GM23338 (cell line): Measurements from ENCODE around the gene AQP5. TPM values are rescaled to one million over a fixed set of nuclear protein-coding genes. Genes with fewer than 3 reads are reported as not detected.

Experiments used
- ATAC-seq: fragments of 200-7000 bp; cut with Tn5 transposase; 3 replicates; pipeline ENCODE4 v1.9.1; 2020
- DNase-seq: peaks from one replicate; pipeline ENCODE4 v3.0.0-alpha.2; 2015; ENCODE audit warnings: low spot score
- H2AFZ ChIP-seq: fragments of 200-600 bp; sonication (generic); 2 replicates; pipeline ENCODE4 v1.8.0; 2016; ENCODE audit warnings: antibody characterized with exemption, mild to moderate bottlenecking, moderate library complexity
- H3F3A ChIP-seq: fragments of 200-600 bp; sonication (generic); replicated peaks from 2 replicates; pipeline ENCODE4 v1.8.0; 2017; ENCODE audit warnings: antibody characterized with exemption, mixed run types, low read depth
- H3K27ac ChIP-seq: fragments of 200-600 bp; sonication (generic); 2 replicates; pipeline ENCODE4 v1.6.1; 2016; ENCODE audit warnings: low read depth
- H3K27me3 ChIP-seq: fragments of 200-600 bp; sonication (generic); 2 replicates; pipeline ENCODE4 v1.8.0; 2016; ENCODE audit warnings: mild to moderate bottlenecking, mixed run types, moderate library complexity; ENCODE audit not compliant: insufficient read depth
- H3K36me3 ChIP-seq: fragments of 200-600 bp; sonication (generic); 2 replicates; pipeline ENCODE4 v1.8.0; 2016; ENCODE audit warnings: mild to moderate bottlenecking; ENCODE audit not compliant: insufficient read depth
- H3K4me1 ChIP-seq: fragments of 200-600 bp; sonication (generic); 2 replicates; pipeline ENCODE4 v1.8.0; 2016; ENCODE audit warnings: mild to moderate bottlenecking, moderate library complexity; ENCODE audit not compliant: insufficient read depth
- H3K4me2 ChIP-seq: fragments of 200-600 bp; sonication (generic); 2 replicates; pipeline ENCODE4 v1.7.1; 2017; ENCODE audit warnings: mixed run types
- H3K4me3 ChIP-seq: fragments of 200-600 bp; sonication (generic); 2 replicates; pipeline ENCODE4 v1.6.1; 2016; ENCODE audit warnings: mixed run types
- H3K79me2 ChIP-seq: fragments of 200-600 bp; sonication (generic); replicated peaks from 2 replicates; pipeline ENCODE4 v1.8.0; 2017; ENCODE audit warnings: mild to moderate bottlenecking; ENCODE audit not compliant: insufficient read depth
- H3K9me2 ChIP-seq: fragments of 200-600 bp; sonication (generic); 2 replicates; pipeline ENCODE4 v1.8.0; 2017; ENCODE audit not compliant: insufficient read depth
- H4K20me1 ChIP-seq: fragments of 200-600 bp; sonication (generic); replicated peaks from 2 replicates; pipeline ENCODE4 v1.8.0; 2017; ENCODE audit warnings: mild to moderate bottlenecking; ENCODE audit not compliant: insufficient read depth
- H3K27ac Mint-ChIP-seq: 2 replicates; pipeline ENCODE4 v1.8.0; 2020; ENCODE audit warnings: inconsistent platforms, mild to moderate bottlenecking, moderate library complexity, mixed read lengths
- H3K27me3 Mint-ChIP-seq: 3 replicates; pipeline ENCODE4 v1.8.0; 2022; ENCODE audit warnings: low read depth, mild to moderate bottlenecking, moderate library complexity, mixed read lengths, inconsistent platforms; ENCODE audit not compliant: insufficient read depth, poor library complexity
- H3K36me3 Mint-ChIP-seq: 3 replicates; pipeline ENCODE4 v1.8.0; 2021; ENCODE audit warnings: low read depth, mild to moderate bottlenecking, inconsistent platforms, moderate library complexity, mixed read lengths
- H3K4me1 Mint-ChIP-seq: 3 replicates; pipeline ENCODE4 v1.8.0; 2020; ENCODE audit warnings: mild to moderate bottlenecking, inconsistent platforms, mixed read lengths
- H3K4me3 Mint-ChIP-seq: 3 replicates; pipeline ENCODE4 v1.8.0; 2021; ENCODE audit warnings: moderate library complexity, mild to moderate bottlenecking, inconsistent platforms, mixed read lengths
- H3K9me3 Mint-ChIP-seq: 3 replicates; pipeline ENCODE4 v1.8.0; 2020; ENCODE audit warnings: moderate library complexity, mild to moderate bottlenecking, inconsistent platforms, mixed read lengths
- CREB1 ChIP-seq: fragments of 250-450 bp; sonication (Bioruptor Pico); IDR thresholded peaks from 2 replicates; pipeline ENCODE4 v1.5.0; 2020; ENCODE audit warnings: low read depth, mild to moderate bottlenecking, moderate library complexity
- CTCF ChIP-seq, 2 experiments: fragments of 200-600 bp in 1 of 2; sonication (generic) in 1 of 2; conservative IDR thresholded peaks; 2 replicates each; pipeline versions ENCODE4 v1.5.1 to v1.6.1; 2016 to 2017; ENCODE audit warnings: antibody characterized with exemption in 2 of 2, low read depth in 2 of 2, mild to moderate bottlenecking in 2 of 2, moderate library complexity in 1 of 2
- ETS1 ChIP-seq: IDR thresholded peaks from 2 replicates; pipeline ENCODE4 v1.6.1; 2016; ENCODE audit warnings: antibody characterized with exemption
- EZH2 ChIP-seq: fragments of 200-600 bp; sonication (generic); IDR thresholded peaks from one replicate; pipeline ENCODE4 v1.8.0; 2017; ENCODE audit warnings: antibody characterized with exemption, mild to moderate bottlenecking, low read depth; ENCODE audit not compliant: unreplicated experiment
- EZH2phosphoT487 ChIP-seq: fragments of 200-600 bp; sonication (generic); IDR thresholded peaks from one replicate; pipeline ENCODE4 v1.8.1; 2018; ENCODE audit warnings: antibody characterized with exemption; ENCODE audit not compliant: unreplicated experiment
- JUNB ChIP-seq: IDR thresholded peaks from one replicate; pipeline ENCODE4 v1.6.1; 2016; ENCODE audit warnings: antibody characterized with exemption; ENCODE audit not compliant: unreplicated experiment
- NANOG ChIP-seq: IDR thresholded peaks from 2 replicates; pipeline ENCODE4 v1.6.1; 2016; ENCODE audit warnings: antibody characterized with exemption, borderline replicate concordance
- POLR2AphosphoS5 ChIP-seq: IDR thresholded peaks from 2 replicates; pipeline ENCODE4 v1.6.1; 2016; ENCODE audit warnings: antibody characterized with exemption, low read depth
- REST ChIP-seq: IDR thresholded peaks from one replicate; pipeline ENCODE4 v1.6.1; 2018; ENCODE audit warnings: antibody characterized with exemption; ENCODE audit not compliant: unreplicated experiment
- STAT1 ChIP-seq: IDR thresholded peaks from one replicate; pipeline ENCODE4 v1.6.1; 2016; ENCODE audit warnings: antibody characterized with exemption; ENCODE audit not compliant: unreplicated experiment
- ZNF114 ChIP-seq: fragments of 250-450 bp; sonication (Bioruptor Pico); IDR thresholded peaks from 2 replicates; pipeline ENCODE4 v1.5.0; 2020; ENCODE audit warnings: mild to moderate bottlenecking, moderate library complexity
- ZNF331 ChIP-seq: fragments of 250-450 bp; sonication (Bioruptor Pico); IDR thresholded peaks from 2 replicates; pipeline ENCODE4 v1.5.0; 2020; ENCODE audit warnings: low read depth, mild to moderate bottlenecking, moderate library complexity
- ZNF462 ChIP-seq: fragments of 250-450 bp; sonication (Bioruptor Pico); IDR thresholded peaks from 2 replicates; pipeline ENCODE4 v1.5.0; 2020; ENCODE audit warnings: mild to moderate bottlenecking, moderate library complexity
- polyA plus RNA-seq: library from polyadenylated mRNA; unstranded; fragments of >200 nt; fragmentation: Nextera tagmentation; extraction: Ambion mirVana; gene quantifications from 2 replicates; pipeline ENCODE4 v1.2.1, GENCODE V29; 2016
- total RNA-seq: library from RNA; depleted of rRNA; stranded (reverse); fragments of >200 nt; shearing (Covaris generic); gene quantifications from 2 replicates; pipeline ENCODE4 v1.2.3, GENCODE V29; 2014

Gene AQP5
- total and polyA plus RNA-seq, 2 experiments from 2014 or later = 1.3 to 2.2 TPM

GRCh38 chr12:50014342-50014741, 52.7 kb downstream of the AQP5 start:
- DNase-seq (no peak), ATAC-seq (no peak)
- Histone ChIP-seq H3K9me2 (no peaks in the 10 kb centered on the region), H3K36me3 (peaks cover 10% of the 10 kb centered on the region; the same call in 1 of the 2 replicates), H3K27me3 (no peaks in the 10 kb centered on the region), H3K4me2 (no peak overlapping the region), H3K4me3 (no peak overlapping the region), H3K79me2 (peaks cover 38% of the 10 kb centered on the region), H2AFZ (no peak overlapping the region), H3F3A (no peaks in the 10 kb centered on the region), H3K27ac (no peak overlapping the region), H4K20me1 (no peaks in the 10 kb centered on the region; the same call in 1 of the 2 replicates), H3K4me1 (peaks cover 6% of the 10 kb centered on the region; the same call in 1 of the 2 replicates)
- Mint-ChIP-seq H3K4me1 (peaks cover 13% of the 10 kb centered on the region), H3K27ac (no peak overlapping the region), H3K9me3 (no peaks in the 10 kb centered on the region), H3K4me3 (no peak overlapping the region), H3K27me3 (peaks cover 5% of the 10 kb centered on the region), H3K36me3 (peaks cover 30% of the 10 kb centered on the region)
- no peak for TF ChIP-seq REST
- TF ChIP-seq POLR2AphosphoS5 = no peak
- no peak for TF ChIP-seq EZH2phosphoT487
- no peak for TF ChIP-seq CREB1 (CRISPR knock-in tag)
- TF ChIP-seq ETS1 = no peak
- TF ChIP-seq ZNF114 (CRISPR knock-in tag) = no peak
- TF ChIP-seq NANOG = no peak
- TF ChIP-seq CTCF (conservative IDR thresholded peaks at IDR 0.05; ENCODE audit: low read depth in 2 of 2) = no peak
- no peak for TF ChIP-seq ZNF462 (CRISPR knock-in tag)
- no peak for TF ChIP-seq JUNB
- no peak for TF ChIP-seq STAT1
- TF ChIP-seq EZH2 = no peak
- TF ChIP-seq ZNF331 = no peak
